Natural killer cell (primary cell): ENCODE results near the gene FANCI. TPM values are rescaled to one million over a fixed set of nuclear protein-coding genes. Genes with fewer than 3 reads are reported as not detected.

ENCODE experiments used
- ATAC-seq, 3 donors: fragments of 150-1000 bp in 2 of 3; fragments of 200-7000 bp in 1 of 3; cut with Tn5 transposase; 1 replicate in 1 of 3; 2 replicates in 2 of 3; pipeline ENCODE4 v1.10.0; 2021; ENCODE audit warnings: mild to moderate bottlenecking in 2 of 3, moderate library complexity in 2 of 3
- DNase-seq, 2 donors: peaks; one replicate each; pipeline versions ENCODE4 v3.0.0 to v3.0.0-alpha.2; 2013 to 2021; ENCODE audit warnings: mixed read lengths in 1 of 2
- H3K27ac ChIP-seq: one replicate; pipeline ENCODE4 v1.5.1; 2013; ENCODE audit warnings: mild to moderate bottlenecking, low read length
- H3K27me3 ChIP-seq: one replicate; pipeline ENCODE4 v1.6.1; 2013; ENCODE audit warnings: low read length; ENCODE audit not compliant: control insufficient read depth, insufficient read depth
- H3K36me3 ChIP-seq: one replicate; pipeline ENCODE4 v1.6.1; 2013; ENCODE audit warnings: low read length; ENCODE audit not compliant: control insufficient read depth, insufficient read depth
- H3K4me1 ChIP-seq: one replicate; pipeline ENCODE4 v1.6.1; 2013; ENCODE audit warnings: low read length; ENCODE audit not compliant: control insufficient read depth, insufficient read depth
- H3K4me3 ChIP-seq: one replicate; pipeline ENCODE4 v1.5.1; 2013; ENCODE audit warnings: low read length
- H3K9me3 ChIP-seq: one replicate; pipeline ENCODE4 v1.6.1; 2013; ENCODE audit warnings: low read length; ENCODE audit not compliant: control insufficient read depth, insufficient read depth
- H3K27ac Mint-ChIP-seq, 2 donors: one replicate each; pipeline ENCODE4 v1.8.0; 2022; ENCODE audit warnings: mild to moderate bottlenecking in 2 of 2, mixed read lengths in 2 of 2, moderate library complexity in 1 of 2
- H3K27me3 Mint-ChIP-seq, 2 donors: one replicate each; pipeline ENCODE4 v1.8.0; 2022; ENCODE audit warnings: low read depth in 2 of 2, mixed read lengths in 2 of 2
- H3K36me3 Mint-ChIP-seq: one replicate; pipeline ENCODE4 v1.8.0; 2022; ENCODE audit warnings: mixed read lengths
- H3K4me1 Mint-ChIP-seq, 2 donors: one replicate each; pipeline ENCODE4 v1.8.0; 2022; ENCODE audit warnings: mixed read lengths in 2 of 2
- H3K4me3 Mint-ChIP-seq: one replicate; pipeline ENCODE4 v1.8.0; 2022; ENCODE audit warnings: mild to moderate bottlenecking, moderate library complexity, mixed read lengths
- H3K9me3 Mint-ChIP-seq, 2 donors: one replicate each; pipeline ENCODE4 v1.8.0; 2022; ENCODE audit warnings: mixed read lengths in 2 of 2
- WGBS: methylation state at CpG from one replicate; pipeline ENCODE4 v1.1.7; 2013; ENCODE audit warnings: missing lambda C conversion rate; ENCODE audit not compliant: insufficient coverage; 5-methylcytosine and 5-hydroxymethylcytosine counted together
- intact Hi-C: fragments of 100-400 bp; cut with micrococcal nuclease; formaldehyde crosslinking; loops from one replicate; pipeline ENCODE4 v1.14.2; 2022
- total RNA-seq, 4 donors: library from RNA; stranded (reverse); fragments of 120-200 nt in 1 of 4; gene quantifications; one replicate each; pipeline versions ENCODE4 v1.2.3 to v1.2.4, GENCODE V29; 2013 to 2022
- TF ChIP-seq, protein P1 (sequence below): fragments of 200-600 bp; IDR thresholded peaks from one replicate; pipeline ENCODE4 v1.8.0; 2022; ENCODE audit warnings: antibody characterized with exemption

Gene FANCI
- total RNA-seq, 3 donors from 2014 or later (not counting 1 experiment from before 2014, with no cell fraction given) = 22.3 to 27.9 (median 22.7) TPM

DNA sequence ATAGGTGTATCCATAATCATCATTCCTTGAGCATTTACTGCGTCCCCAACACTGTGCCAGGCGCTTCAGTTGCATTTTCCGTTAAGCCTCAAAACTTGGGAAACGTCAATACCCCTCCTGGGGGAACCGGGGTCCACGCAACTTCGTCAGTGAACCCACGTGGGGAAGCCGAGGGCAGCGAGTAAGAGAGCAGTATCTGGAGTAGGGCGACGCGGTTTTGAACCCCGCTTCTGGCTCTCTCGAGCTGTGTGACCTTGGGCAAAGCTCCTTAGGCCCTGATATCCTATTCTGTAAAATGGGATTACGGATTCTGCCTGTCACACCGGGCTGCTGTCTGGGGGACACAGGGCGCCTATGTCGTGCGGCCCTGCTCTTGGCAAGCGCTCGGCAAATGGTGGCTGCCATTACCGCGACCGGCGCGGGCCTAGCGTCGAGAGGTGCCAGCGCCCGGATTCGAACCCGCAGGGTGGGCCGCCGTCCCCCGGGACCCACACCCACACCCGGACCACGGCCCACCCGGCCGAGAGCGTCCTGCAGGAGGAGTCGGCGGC, 90.3 kb downstream of the FANCI start:
- Histone ChIP-seq H3K9me3 (no peaks in the 10 kb centered on the region), H3K27ac (peak overlapping the region; percentile 66), H3K36me3 (peaks cover 39% of the 10 kb centered on the region), H3K4me1 (peaks cover 56% of the 10 kb centered on the region), H3K27me3 (no peaks in the 10 kb centered on the region), H3K4me3 (peak overlapping the region; percentile 66)
- DNase-seq (no peak), ATAC-seq (no peak)
- H3K4me3 Mint-ChIP-seq = peak overlapping the region; percentile 77
- peak overlapping the region; percentile 99 to 100 for H3K27ac Mint-ChIP-seq
- peaks cover 53 to 57% of the 10 kb centered on the region in 2 donors for H3K4me1 Mint-ChIP-seq
- peaks cover 18% of the 10 kb centered on the region for H3K36me3 Mint-ChIP-seq
- no peaks in the 10 kb centered on the region for H3K9me3 Mint-ChIP-seq
- H3K27me3 Mint-ChIP-seq = peaks cover 0 to 3% of the 10 kb centered on the region in 2 donors
- intact Hi-C loops = loop anchor here (1.0 to 10.0 kb wide), 4 partner anchors 92 to 696 kb away; partner anchors contain the start of genes ABHD2 and FANCI
- TF ChIP-seq, protein P1, sequence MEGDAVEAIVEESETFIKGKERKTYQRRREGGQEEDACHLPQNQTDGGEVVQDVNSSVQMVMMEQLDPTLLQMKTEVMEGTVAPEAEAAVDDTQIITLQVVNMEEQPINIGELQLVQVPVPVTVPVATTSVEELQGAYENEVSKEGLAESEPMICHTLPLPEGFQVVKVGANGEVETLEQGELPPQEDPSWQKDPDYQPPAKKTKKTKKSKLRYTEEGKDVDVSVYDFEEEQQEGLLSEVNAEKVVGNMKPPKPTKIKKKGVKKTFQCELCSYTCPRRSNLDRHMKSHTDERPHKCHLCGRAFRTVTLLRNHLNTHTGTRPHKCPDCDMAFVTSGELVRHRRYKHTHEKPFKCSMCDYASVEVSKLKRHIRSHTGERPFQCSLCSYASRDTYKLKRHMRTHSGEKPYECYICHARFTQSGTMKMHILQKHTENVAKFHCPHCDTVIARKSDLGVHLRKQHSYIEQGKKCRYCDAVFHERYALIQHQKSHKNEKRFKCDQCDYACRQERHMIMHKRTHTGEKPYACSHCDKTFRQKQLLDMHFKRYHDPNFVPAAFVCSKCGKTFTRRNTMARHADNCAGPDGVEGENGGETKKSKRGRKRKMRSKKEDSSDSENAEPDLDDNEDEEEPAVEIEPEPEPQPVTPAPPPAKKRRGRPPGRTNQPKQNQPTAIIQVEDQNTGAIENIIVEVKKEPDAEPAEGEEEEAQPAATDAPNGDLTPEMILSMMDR = no peak
- 2% methylated on average over 43 of the region's 43 CpGs for WGBS

DNA sequence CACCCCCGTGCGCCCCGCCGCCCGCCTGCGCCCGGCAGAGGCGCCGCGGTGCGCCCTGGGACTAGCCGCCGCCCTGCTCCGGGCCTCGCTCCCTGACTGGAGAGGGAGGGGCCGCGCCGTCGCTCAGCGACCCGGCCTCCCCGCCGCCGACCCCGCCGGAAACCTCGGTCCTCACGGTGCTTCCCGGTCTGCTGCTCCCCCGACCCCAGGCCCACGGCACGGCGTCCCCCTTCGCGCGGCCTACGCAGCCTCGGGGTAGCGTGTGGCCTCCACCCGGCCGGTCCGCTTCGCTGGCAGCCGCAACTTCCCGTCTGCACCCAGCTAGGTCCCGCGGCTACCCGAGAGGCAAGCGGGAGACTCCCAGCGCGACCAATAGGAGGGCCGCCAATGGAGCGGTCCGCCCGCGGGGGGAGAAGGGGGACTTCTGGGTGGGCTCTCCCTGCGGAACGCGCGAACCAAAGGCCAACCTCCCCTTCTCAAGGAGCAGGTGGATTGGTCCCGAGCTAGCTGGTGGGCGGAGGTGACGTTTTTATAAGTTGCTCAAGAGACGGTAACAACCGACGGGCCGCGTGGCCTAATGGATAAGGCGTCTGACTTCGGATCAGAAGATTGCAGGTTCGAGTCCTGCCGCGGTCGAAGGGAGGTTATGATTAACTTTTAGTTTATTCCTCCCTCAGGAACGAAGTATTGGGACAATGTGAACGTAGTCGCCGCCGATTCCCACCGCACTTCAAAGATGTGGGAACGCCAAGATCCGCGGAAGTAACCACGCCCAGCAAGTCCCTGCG, 90.9 kb downstream of the FANCI start, which contains the start of gene POLG:
POLG (minus strand) TSS at position 315 of the 788 bp plus-strand sequence. CDS start 1,070 bp downstream, outside the sequence.
- no peaks in the 10 kb centered on the region for H3K9me3 Mint-ChIP-seq
- H3K4me1 ChIP-seq = peaks cover 50% of the 10 kb centered on the region
- H3K9me3 ChIP-seq = no peaks in the 10 kb centered on the region
- peak within 1 kb of the TSS; percentile 66 for H3K4me3 ChIP-seq
- peaks cover 32% of the 10 kb centered on the region for H3K36me3 ChIP-seq
- TF ChIP-seq, protein P1 = no peak
- intact Hi-C loops = loop anchor here (1.0 to 10.0 kb wide), 4 partner anchors 92 to 696 kb away; partner anchors contain the start of genes ABHD2 and FANCI
- H3K4me3 Mint-ChIP-seq = peak within 1 kb of the TSS; percentile 98
- H3K27me3 Mint-ChIP-seq = peaks cover 0 to 3% of the 10 kb centered on the region in 2 donors
- H3K36me3 Mint-ChIP-seq = peaks cover 18% of the 10 kb centered on the region
- H3K4me1 Mint-ChIP-seq = peaks cover 47 to 51% of the 10 kb centered on the region in 2 donors
- H3K27ac Mint-ChIP-seq = peak within 1 kb of the TSS; percentile 99 to 100
- no peaks in the 10 kb centered on the region for H3K27me3 ChIP-seq
- DNase-seq (peak; percentile 97 to 99), ATAC-seq (peak; percentile 88 to 97 (median 89))
- WGBS = 0% methylated on average over 85 of the region's 85 CpGs
- H3K27ac ChIP-seq = peak within 1 kb of the TSS; percentile 66

DNA sequence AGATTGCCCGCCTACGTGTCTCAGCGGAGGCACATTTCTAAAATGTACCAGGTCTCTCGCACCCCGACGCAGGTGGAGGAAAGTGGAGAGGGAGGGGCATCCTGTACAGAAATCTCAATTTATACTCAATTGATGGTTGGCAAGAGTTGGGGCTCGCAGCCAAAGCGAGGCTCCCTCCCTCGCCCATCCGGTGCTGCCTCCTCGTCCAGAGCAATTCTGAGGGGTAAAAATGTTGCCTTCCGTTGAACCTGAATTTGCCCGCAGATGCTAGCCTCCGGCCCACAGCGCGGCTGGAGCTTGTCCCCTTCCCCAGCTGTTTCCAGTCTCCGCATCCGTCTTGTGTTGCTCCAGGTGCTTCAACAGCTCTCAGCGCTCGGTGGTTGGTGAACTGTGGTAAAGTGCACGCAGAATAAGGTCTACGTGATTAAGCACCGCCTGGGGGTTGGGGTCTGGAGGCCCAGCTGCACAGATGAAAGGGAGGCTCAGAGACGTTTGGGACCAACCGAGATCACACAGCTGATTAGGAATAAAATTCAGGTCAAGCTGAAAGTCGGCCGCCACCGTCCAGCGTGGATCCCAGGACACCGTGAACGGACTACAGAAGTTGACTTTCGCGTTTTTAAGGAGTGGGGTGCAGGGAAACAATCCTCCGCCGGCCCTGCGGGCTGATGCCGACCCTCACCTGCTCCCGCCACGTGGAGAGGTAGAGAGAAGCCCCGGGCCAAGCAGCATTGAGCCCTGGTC, 91.7 kb downstream of the FANCI start:
- H3K27ac ChIP-seq = peak overlapping the region; percentile 56
- peaks cover 42% of the 10 kb centered on the region for H3K4me1 ChIP-seq
- peaks cover 24% of the 10 kb centered on the region for H3K36me3 ChIP-seq
- Mint-ChIP-seq H3K4me3 (peak overlapping the region; percentile 98), H3K4me1 (peaks cover 39 to 43% of the 10 kb centered on the region in 2 donors), H3K36me3 (peaks cover 18% of the 10 kb centered on the region), H3K27ac (peak overlapping the region; percentile 99 to 100), H3K9me3 (no peaks in the 10 kb centered on the region), H3K27me3 (peaks cover 0 to 3% of the 10 kb centered on the region in 2 donors)
- TF ChIP-seq, protein P1 = no peak
- WGBS = 8% methylated on average over 34 of the region's 40 CpGs
- DNase-seq = peak; percentile 32 to 69
- H3K27me3 ChIP-seq = no peaks in the 10 kb centered on the region
- H3K4me3 ChIP-seq = peak overlapping the region; percentile 66
- ATAC-seq = peak in 1 of 3 donors; percentile 0
- intact Hi-C loops = loop anchor here (2.0 to 10.0 kb wide), 2 partner anchors 131 to 247 kb away; partner anchors contain the start of gene ABHD2
- H3K9me3 ChIP-seq = no peaks in the 10 kb centered on the region
